Measurements from ENCODE around the gene ERFE.

ERFE gene

GRCh38 chr2:238121511-238122286 is 37.1 kb upstream of the ERFE start:
- Histone ChIP-seq H3K27me3 (ENCODE audit: control insufficient read depth, insufficient read depth, low read length) (no peaks in the 10 kb centered on the region), H3K9me3 (ENCODE audit: control insufficient read depth, insufficient read depth, low read length) (no peaks in the 10 kb centered on the region), H3K4me1 (ENCODE audit: control insufficient read depth, insufficient read depth, low read length) (no peaks in the 10 kb centered on the region), H3K9ac (ENCODE audit: low read depth, low read length) (no peak overlapping the region), H3K4me3 (ENCODE audit: low read depth, low read length) (no peak overlapping the region), H3K36me3 (ENCODE audit: control insufficient read depth, insufficient read depth, low read length) (no peaks in the 10 kb centered on the region)

- H3K9ac ChIP-seq (ENCODE audit: low read depth, low read length): no peak overlapping the region
- no peaks in the 10 kb centered on the region for H3K4me1 ChIP-seq (ENCODE audit: control insufficient read depth, insufficient read depth, low read length)
- H3K27me3 ChIP-seq (ENCODE audit: control insufficient read depth, insufficient read depth, low read length): no peaks in the 10 kb centered on the region
- no peaks in the 10 kb centered on the region for H3K9me3 ChIP-seq (ENCODE audit: control insufficient read depth, insufficient read depth, low read length)
- no peaks in the 10 kb centered on the region for H3K36me3 ChIP-seq (ENCODE audit: control insufficient read depth, insufficient read depth, low read length)
- H3K4me3 ChIP-seq (ENCODE audit: low read depth, low read length): no peak overlapping the region
Observed at GRCh38 chr2:238122287-238123217, 36.2 kb upstream of the ERFE start.

- H3K4me1 ChIP-seq (ENCODE audit: control insufficient read depth, insufficient read depth, low read length): no peaks in the 10 kb centered on the region
- H3K9ac ChIP-seq (ENCODE audit: low read depth, low read length): no peak overlapping the region
Observed at GRCh38 chr2:238123218-238123971, 35.4 kb upstream of the ERFE start.

GRCh38 chr2:238123991-238124470 is 34.7 kb upstream of the ERFE start:
- Histone ChIP-seq H3K36me3 (ENCODE audit: control insufficient read depth, insufficient read depth, low read length) (no peaks in the 10 kb centered on the region), H3K27me3 (ENCODE audit: control insufficient read depth, insufficient read depth, low read length) (no peaks in the 10 kb centered on the region), H3K9me3 (ENCODE audit: control insufficient read depth, insufficient read depth, low read length) (no peaks in the 10 kb centered on the region), H3K4me3 (ENCODE audit: low read depth, low read length) (no peak overlapping the region), H3K4me1 (ENCODE audit: control insufficient read depth, insufficient read depth, low read length) (no peaks in the 10 kb centered on the region), H3K9ac (ENCODE audit: low read depth, low read length) (no peak overlapping the region)

More at GRCh38 chr2:238123218-238123971, 35.4 kb upstream of the ERFE start:
- H3K9me3 ChIP-seq (ENCODE audit: control insufficient read depth, insufficient read depth, low read length): no peaks in the 10 kb centered on the region
- no peaks in the 10 kb centered on the region for H3K36me3 ChIP-seq (ENCODE audit: control insufficient read depth, insufficient read depth, low read length)
- H3K27me3 ChIP-seq (ENCODE audit: control insufficient read depth, insufficient read depth, low read length): no peaks in the 10 kb centered on the region
- no peak overlapping the region for H3K4me3 ChIP-seq (ENCODE audit: low read depth, low read length)

GRCh38 chr2:238124488-238125126 is 34.2 kb upstream of the ERFE start:
- no peak overlapping the region for H3K9ac ChIP-seq (ENCODE audit: low read depth, low read length)
- no peaks in the 10 kb centered on the region for H3K9me3 ChIP-seq (ENCODE audit: control insufficient read depth, insufficient read depth, low read length)
- no peaks in the 10 kb centered on the region for H3K4me1 ChIP-seq (ENCODE audit: control insufficient read depth, insufficient read depth, low read length)
- no peak overlapping the region for H3K4me3 ChIP-seq (ENCODE audit: low read depth, low read length)
- no peaks in the 10 kb centered on the region for H3K36me3 ChIP-seq (ENCODE audit: control insufficient read depth, insufficient read depth, low read length)
- H3K27me3 ChIP-seq (ENCODE audit: control insufficient read depth, insufficient read depth, low read length): no peaks in the 10 kb centered on the region

- Histone ChIP-seq H3K36me3 (ENCODE audit: control insufficient read depth, insufficient read depth, low read length) (no peaks in the 10 kb centered on the region), H3K4me1 (ENCODE audit: control insufficient read depth, insufficient read depth, low read length) (no peaks in the 10 kb centered on the region), H3K27me3 (ENCODE audit: control insufficient read depth, insufficient read depth, low read length) (no peaks in the 10 kb centered on the region), H3K9ac (ENCODE audit: low read depth, low read length) (no peak overlapping the region), H3K4me3 (ENCODE audit: low read depth, low read length) (no peak overlapping the region), H3K9me3 (ENCODE audit: control insufficient read depth, insufficient read depth, low read length) (no peaks in the 10 kb centered on the region)
Observed at GRCh38 chr2:238125127-238125885, 33.5 kb upstream of the ERFE start.

GRCh38 chr2:238126338-238126737 is 32.4 kb upstream of the ERFE start:
- Histone ChIP-seq H3K27me3 (ENCODE audit: control insufficient read depth, insufficient read depth, low read length) (no peaks in the 10 kb centered on the region), H3K4me1 (ENCODE audit: control insufficient read depth, insufficient read depth, low read length) (no peaks in the 10 kb centered on the region), H3K36me3 (ENCODE audit: control insufficient read depth, insufficient read depth, low read length) (no peaks in the 10 kb centered on the region), H3K9ac (ENCODE audit: low read depth, low read length) (no peak overlapping the region), H3K9me3 (ENCODE audit: control insufficient read depth, insufficient read depth, low read length) (no peaks in the 10 kb centered on the region), H3K4me3 (ENCODE audit: low read depth, low read length) (no peak overlapping the region)

- Histone ChIP-seq H3K27me3 (ENCODE audit: control insufficient read depth, insufficient read depth, low read length) (no peaks in the 10 kb centered on the region), H3K9me3 (ENCODE audit: control insufficient read depth, insufficient read depth, low read length) (no peaks in the 10 kb centered on the region), H3K4me1 (ENCODE audit: control insufficient read depth, insufficient read depth, low read length) (no peaks in the 10 kb centered on the region), H3K36me3 (ENCODE audit: control insufficient read depth, insufficient read depth, low read length) (no peaks in the 10 kb centered on the region), H3K4me3 (ENCODE audit: low read depth, low read length) (no peak overlapping the region), H3K9ac (ENCODE audit: low read depth, low read length) (no peak overlapping the region)
Observed at GRCh38 chr2:238126775-238127164, 32.0 kb upstream of the ERFE start.

- Histone ChIP-seq H3K9ac (ENCODE audit: low read depth, low read length) (no peak overlapping the region), H3K27me3 (ENCODE audit: control insufficient read depth, insufficient read depth, low read length) (no peaks in the 10 kb centered on the region), H3K36me3 (ENCODE audit: control insufficient read depth, insufficient read depth, low read length) (no peaks in the 10 kb centered on the region), H3K9me3 (ENCODE audit: control insufficient read depth, insufficient read depth, low read length) (no peaks in the 10 kb centered on the region), H3K4me3 (ENCODE audit: low read depth, low read length) (no peak overlapping the region), H3K4me1 (ENCODE audit: control insufficient read depth, insufficient read depth, low read length) (no peaks in the 10 kb centered on the region)
Observed at GRCh38 chr2:238127165-238128060, 31.4 kb upstream of the ERFE start.

GRCh38 chr2:238128061-238128440 is 30.7 kb upstream of the ERFE start:
- H3K27me3 ChIP-seq (ENCODE audit: control insufficient read depth, insufficient read depth, low read length): no peaks in the 10 kb centered on the region
- H3K36me3 ChIP-seq (ENCODE audit: control insufficient read depth, insufficient read depth, low read length): no peaks in the 10 kb centered on the region
- H3K9ac ChIP-seq (ENCODE audit: low read depth, low read length): no peak overlapping the region
- H3K9me3 ChIP-seq (ENCODE audit: control insufficient read depth, insufficient read depth, low read length): no peaks in the 10 kb centered on the region
- H3K4me3 ChIP-seq (ENCODE audit: low read depth, low read length): no peak overlapping the region
- H3K4me1 ChIP-seq (ENCODE audit: control insufficient read depth, insufficient read depth, low read length): no peaks in the 10 kb centered on the region
